ENCODE measurements around the gene MMP17. TPM values are rescaled to one million over a fixed set of nuclear protein-coding genes. Genes with fewer than 3 reads are reported as not detected.

The MMP17 gene
- total RNA-seq, 2 experiments from 2014 or later: 0.10 TPM; not detected in 1

- peak; percentile 26 for DNase-seq
- POLR2A ChIA-PET: no interaction called here
- H3K4me1 Mint-ChIP-seq: peaks cover 33% of the 10 kb centered on the region
- H3K27ac Mint-ChIP-seq: peak overlapping the region; percentile 89
- peak overlapping the region; percentile 82 for H3K4me3 Mint-ChIP-seq
- CTCF ChIA-PET: interaction anchor here (1.1 kb wide), 1 partner anchor 33 kb away, joined by 3 read pairs; no protein-coding TSS in a partner anchor
- H3K27me3 Mint-ChIP-seq: no peaks in the 10 kb centered on the region
- H3K9me3 Mint-ChIP-seq: no peaks in the 10 kb centered on the region
- no peaks in the 10 kb centered on the region for H3K36me3 Mint-ChIP-seq (ENCODE audit: low read depth)
These were observed 67.5 kb downstream of the MMP17 start for GRCh38 chr12:131895640-131896079.

- H3K9me3 Mint-ChIP-seq: no peaks in the 10 kb centered on the region
- peak overlapping the region; percentile 82 for H3K4me3 Mint-ChIP-seq
- peak overlapping the region; percentile 76 for H3K27ac Mint-ChIP-seq
- no peaks in the 10 kb centered on the region for H3K36me3 Mint-ChIP-seq (ENCODE audit: low read depth)
- H3K27me3 Mint-ChIP-seq: no peaks in the 10 kb centered on the region
- ChIA-PET POLR2A (no interaction called here), CTCF (interaction anchor here (1.1 kb wide), 1 partner anchor 32 kb away, joined by 3 read pairs; no protein-coding TSS in a partner anchor)
- peaks cover 33% of the 10 kb centered on the region for H3K4me1 Mint-ChIP-seq
- DNase-seq: peak; percentile 63
These were observed 68.1 kb downstream of the MMP17 start for GRCh38 chr12:131896080-131896810.

- peaks cover 35% of the 10 kb centered on the region for H3K4me1 Mint-ChIP-seq
- peak overlapping the region; percentile 58 for H3K4me3 Mint-ChIP-seq
- ChIA-PET CTCF (no interaction called here), POLR2A (interaction anchor here (0.7 kb wide), 1 partner anchor 300 kb away, joined by 3 read pairs; no protein-coding TSS in a partner anchor)
- DNase-seq: no peak
- H3K9me3 Mint-ChIP-seq: no peaks in the 10 kb centered on the region
- no peaks in the 10 kb centered on the region for H3K27me3 Mint-ChIP-seq
- peak overlapping the region; percentile 76 for H3K27ac Mint-ChIP-seq
- H3K36me3 Mint-ChIP-seq (ENCODE audit: low read depth): no peaks in the 10 kb centered on the region
These were observed 68.6 kb downstream of the MMP17 start for GRCh38 chr12:131896811-131897270.

- Mint-ChIP-seq H3K4me1 (peaks cover 35% of the 10 kb centered on the region), H3K9me3 (no peaks in the 10 kb centered on the region), H3K36me3 (ENCODE audit: low read depth) (no peaks in the 10 kb centered on the region), H3K4me3 (no peak overlapping the region), H3K27ac (no peak overlapping the region), H3K27me3 (no peaks in the 10 kb centered on the region)
- CTCF ChIA-PET: no interaction called here
- POLR2A ChIA-PET: interaction anchor here (0.7 kb wide), 1 partner anchor 300 kb away, joined by 3 read pairs; no protein-coding TSS in a partner anchor
- DNase-seq: no peak
These were observed 69.1 kb downstream of the MMP17 start for GRCh38 chr12:131897276-131897675.

- Mint-ChIP-seq H3K27ac (no peak overlapping the region), H3K36me3 (ENCODE audit: low read depth) (no peaks in the 10 kb centered on the region), H3K27me3 (no peaks in the 10 kb centered on the region), H3K4me1 (peaks cover 35% of the 10 kb centered on the region), H3K4me3 (no peak overlapping the region), H3K9me3 (no peaks in the 10 kb centered on the region)
- ChIA-PET CTCF (interaction anchor here (0.6 kb wide), 1 partner anchor 145 kb away, joined by 3 read pairs; no protein-coding TSS in a partner anchor), POLR2A (no interaction called here)
- DNase-seq: no peak
These were observed 69.7 kb downstream of the MMP17 start for GRCh38 chr12:131897875-131898274.

- no peak overlapping the region for H3K4me3 Mint-ChIP-seq
- no peak for DNase-seq
- CTCF ChIA-PET: interaction anchor here (0.6 to 1.7 kb wide), 2 partner anchors 10 to 153 kb away, joined by 3 to 5 read pairs; no protein-coding TSS in a partner anchor
- H3K27ac Mint-ChIP-seq: no peak overlapping the region
- POLR2A ChIA-PET: interaction anchor here (0.7 kb wide), 1 partner anchor 34 kb away, joined by 6 read pairs; no protein-coding TSS in a partner anchor
- no peaks in the 10 kb centered on the region for H3K27me3 Mint-ChIP-seq
- H3K9me3 Mint-ChIP-seq: no peaks in the 10 kb centered on the region
- no peaks in the 10 kb centered on the region for H3K36me3 Mint-ChIP-seq (ENCODE audit: low read depth)
- H3K4me1 Mint-ChIP-seq: peaks cover 32% of the 10 kb centered on the region
These were observed 72.2 kb downstream of the MMP17 start for GRCh38 chr12:131900397-131900796.

Other genes starting within 250 kb of the MMP17 start
- gene SFSWAP, start 117.3 kb upstream of the MMP17 start, total RNA-seq: 10 to 100 TPM; 51.4 to 59.0 TPM
- 10 to 100 TPM; 28.1 to 36.1 TPM for gene ULK1, start 66.2 kb downstream of the MMP17 start, total RNA-seq
- gene PUS1, start 100.9 kb downstream of the MMP17 start, total RNA-seq: 10 to 100 TPM; 34.4 to 45.7 TPM
- 10 to 100 TPM; 53.9 to 57.0 TPM for gene EP400, start 121.5 kb downstream of the MMP17 start, total RNA-seq